HG03342 (cell line): Measurements from ENCODE around the gene DDX49.
"Not testable (repeated sequence)": the region's sequence is repeated elsewhere in the genome, so short reads cannot be mapped to it uniquely, and the experiment has no call there.

ENCODE experiments used
- ATAC-seq: cut with Tn5 transposase; IDR thresholded peaks from one replicate; pipeline ENCODE4 v1.9.1; 2021; ENCODE audit warnings: mild to moderate bottlenecking, moderate library complexity; ENCODE audit not compliant: unreplicated experiment

The DDX49 gene

GRCh38 chr19:18910010-18910409 lies 9.5 kb upstream of the DDX49 start:
- no peak for ATAC-seq

DNA sequence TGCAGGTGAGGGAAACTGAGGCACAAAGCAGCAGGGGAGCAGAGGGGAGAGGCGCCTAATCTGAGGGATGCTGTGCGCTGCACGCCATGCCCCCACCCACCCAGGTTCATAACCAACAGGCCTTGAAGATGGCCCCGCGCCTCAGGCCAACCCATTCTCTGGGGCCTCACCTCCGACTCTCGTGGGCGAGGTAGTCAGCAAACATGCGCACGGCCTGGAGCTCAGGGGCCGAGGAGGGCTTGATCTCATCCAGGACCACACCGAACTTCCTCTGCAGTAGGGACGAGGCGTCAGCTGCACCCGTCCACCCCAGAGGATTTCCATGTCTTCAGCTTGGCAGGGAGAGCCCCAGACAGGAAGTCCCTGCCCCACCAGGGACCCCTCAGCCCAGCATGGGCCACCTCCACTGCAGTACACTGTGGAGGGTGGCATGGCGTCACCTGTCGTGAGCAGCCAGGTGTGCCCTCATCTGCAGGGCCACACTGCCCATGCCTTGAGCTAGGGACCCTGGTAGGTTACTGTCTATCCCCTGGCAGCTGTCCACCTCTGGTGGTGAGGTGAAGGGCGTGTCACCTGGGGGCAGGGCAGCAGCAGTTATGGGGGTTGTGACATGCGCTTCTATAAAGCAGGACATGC lies 8.6 kb upstream of the DDX49 start:
- no peak for ATAC-seq

- no peak for ATAC-seq
Measured at GRCh38 chr19:18912933-18913332, 6.6 kb upstream of the DDX49 start.

GRCh38 chr19:18913466-18913865 lies 6.0 kb upstream of the DDX49 start:
- ATAC-seq: no peak

DNA sequence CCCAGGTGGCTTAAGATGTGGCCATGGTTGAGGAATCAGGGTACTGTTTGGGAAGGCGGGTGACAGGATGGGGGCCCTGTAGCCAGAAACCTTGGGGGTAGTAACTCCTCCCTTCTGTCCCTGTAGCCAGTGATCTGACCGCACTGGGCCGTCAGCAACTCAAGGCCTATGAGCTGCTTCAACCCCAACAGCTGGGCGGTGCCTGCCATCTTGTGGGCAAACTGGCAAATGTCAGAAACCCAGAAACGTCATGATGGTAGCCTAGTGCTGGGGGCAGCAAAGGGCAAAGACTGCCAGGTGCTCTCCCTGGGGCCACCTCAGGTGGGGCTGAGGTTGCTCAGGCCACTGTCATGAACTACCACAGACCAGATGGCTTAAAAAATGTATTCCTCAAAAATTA lies 3.9 kb upstream of the DDX49 start:
- ATAC-seq: no peak

DNA sequence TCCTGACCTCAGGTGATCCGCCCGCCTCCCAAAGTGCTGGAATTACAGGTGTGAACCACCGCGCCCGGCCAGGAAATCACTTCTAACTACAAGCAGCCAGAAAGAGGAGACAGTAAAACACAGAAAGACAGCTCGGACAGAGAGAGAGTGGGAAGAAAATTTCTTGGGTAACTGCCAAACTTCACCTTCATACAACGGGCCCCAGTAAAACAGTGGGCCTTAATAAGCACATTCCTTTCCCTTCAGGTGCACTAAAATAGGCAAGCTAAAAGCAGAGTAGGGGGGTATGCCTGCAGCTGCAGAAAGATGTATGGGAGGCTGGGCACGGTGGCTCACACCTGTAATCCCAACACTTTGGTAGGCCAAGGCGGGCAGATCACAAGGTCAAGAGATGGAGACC lies 1.9 kb upstream of the DDX49 start:
- ATAC-seq: not testable (repeated sequence)

DNA sequence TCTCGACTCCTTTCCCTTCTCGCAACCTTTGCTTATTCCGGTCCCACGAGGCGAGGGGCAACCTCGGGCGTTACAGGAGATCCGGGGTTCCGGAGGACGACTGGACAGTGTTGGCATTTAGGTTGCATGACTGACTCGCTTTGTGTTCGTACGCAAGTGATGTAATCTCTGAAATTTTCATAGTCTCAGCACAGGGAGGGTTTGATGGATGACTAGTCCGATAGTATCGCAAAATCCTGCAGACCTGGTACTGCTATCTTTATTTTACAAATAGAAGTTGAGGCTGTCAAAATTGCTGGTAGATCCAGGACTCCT lies 342 bp downstream of the DDX49 start:
- ATAC-seq: no peak

- ATAC-seq: no peak
Measured at GRCh38 chr19:18920400-18920799, 885 bp downstream of the DDX49 start.

GRCh38 chr19:18921593-18921992 lies 2.1 kb downstream of the DDX49 start:
- ATAC-seq: no peak

DNA sequence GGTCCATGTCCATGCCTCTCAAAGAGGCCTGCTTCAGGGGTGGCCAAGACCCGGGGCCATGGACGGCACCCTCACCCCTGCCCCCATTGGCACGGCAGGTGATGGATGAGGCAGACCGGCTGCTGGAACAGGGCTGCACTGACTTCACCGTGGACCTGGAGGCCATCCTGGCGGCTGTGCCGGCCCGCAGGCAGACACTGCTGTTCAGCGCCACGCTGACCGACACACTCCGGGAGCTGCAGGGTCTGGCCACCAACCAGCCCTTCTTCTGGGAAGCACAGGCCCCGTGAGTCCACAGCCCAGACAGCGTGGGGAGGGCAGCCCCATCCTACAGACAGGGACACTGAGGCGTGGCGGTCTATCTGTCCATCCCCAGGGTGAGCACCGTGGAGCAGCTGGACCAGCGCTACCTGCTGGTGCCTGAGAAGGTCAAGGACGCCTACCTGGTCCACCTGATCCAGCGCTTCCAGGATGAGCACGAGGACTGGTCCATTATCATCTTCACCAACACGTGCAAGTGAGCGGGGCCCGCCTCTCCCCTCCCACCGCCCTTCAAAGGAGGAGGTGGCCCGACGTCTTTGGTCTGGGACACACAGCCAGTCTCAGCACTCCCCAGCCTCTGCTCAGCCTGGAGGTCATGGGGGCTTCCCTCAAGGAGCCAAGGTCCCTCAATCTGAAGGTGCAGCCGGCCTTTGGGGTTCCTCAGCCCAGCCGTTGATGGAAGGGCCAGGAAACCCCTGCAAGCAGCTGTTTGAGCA lies 2.9 kb downstream of the DDX49 start:
- ATAC-seq: no peak

GRCh38 chr19:18924684-18925213 lies 5.2 kb downstream of the DDX49 start:
- no peak for ATAC-seq

GRCh38 chr19:18928018-18928805 lies 8.7 kb downstream of the DDX49 start:
- ATAC-seq: no peak

DNA sequence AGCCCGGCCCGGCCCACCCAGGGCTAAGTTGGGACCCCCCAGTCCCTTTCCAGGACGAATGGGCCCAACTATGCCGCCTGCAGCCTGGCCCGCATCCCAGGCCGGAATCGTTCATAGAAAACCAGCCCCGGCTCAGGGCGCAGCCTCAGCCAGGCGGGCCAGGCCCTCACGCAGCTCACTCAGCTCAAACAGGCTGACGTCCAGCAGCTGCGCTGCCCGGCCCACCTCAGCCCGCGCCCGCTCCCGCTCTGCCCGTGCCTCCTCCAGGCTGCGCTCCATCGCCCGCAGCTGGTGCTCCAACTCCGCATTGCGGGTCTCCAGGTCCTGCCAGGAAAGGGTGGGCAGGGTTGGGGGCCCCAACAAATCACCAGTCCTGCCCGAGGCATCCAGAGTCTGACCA lies 9.8 kb downstream of the DDX49 start:
- no peak for ATAC-seq

DNA sequence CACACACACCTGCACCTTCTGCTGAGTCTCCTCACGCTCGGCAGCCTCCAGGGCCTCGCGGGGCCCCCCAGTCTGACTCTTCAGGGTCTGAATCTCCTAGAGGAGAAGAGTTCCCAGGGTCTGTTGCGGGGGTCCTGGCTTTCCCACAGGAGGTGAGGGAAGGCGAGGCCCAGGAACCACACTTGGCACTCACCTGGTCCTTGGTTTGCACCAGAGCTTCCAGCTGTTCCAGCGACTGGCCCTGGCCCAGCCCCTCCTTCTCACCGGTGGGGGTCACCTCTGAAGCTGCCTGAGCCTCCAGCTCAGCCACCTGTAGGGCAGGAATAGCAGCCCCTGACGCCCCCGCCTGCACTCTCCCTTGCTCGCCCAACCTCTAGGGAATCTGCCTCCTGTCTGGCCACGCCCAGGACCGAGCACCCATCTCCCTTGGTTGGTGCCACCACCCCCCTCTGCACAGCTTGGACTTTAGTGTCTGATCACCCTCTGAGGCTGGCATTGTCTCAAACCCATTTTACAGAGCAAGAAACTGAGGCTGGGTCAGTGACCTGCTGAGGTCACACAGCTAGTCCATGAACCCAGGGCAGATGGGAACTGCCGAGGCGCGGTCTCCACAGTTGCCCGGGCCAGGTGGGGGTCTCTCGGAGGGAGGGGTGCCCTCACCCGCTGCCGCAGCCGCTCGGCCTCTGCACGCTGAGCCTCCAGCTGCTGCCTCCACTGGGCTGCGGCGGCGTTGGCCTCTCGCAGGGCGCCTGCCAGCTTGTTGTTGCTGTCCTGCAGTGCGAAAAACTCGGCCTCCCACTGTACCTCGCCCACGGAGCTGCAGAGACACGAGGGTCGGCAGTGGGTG lies 12.0 kb downstream of the DDX49 start:
- ATAC-seq: no peak

DNA sequence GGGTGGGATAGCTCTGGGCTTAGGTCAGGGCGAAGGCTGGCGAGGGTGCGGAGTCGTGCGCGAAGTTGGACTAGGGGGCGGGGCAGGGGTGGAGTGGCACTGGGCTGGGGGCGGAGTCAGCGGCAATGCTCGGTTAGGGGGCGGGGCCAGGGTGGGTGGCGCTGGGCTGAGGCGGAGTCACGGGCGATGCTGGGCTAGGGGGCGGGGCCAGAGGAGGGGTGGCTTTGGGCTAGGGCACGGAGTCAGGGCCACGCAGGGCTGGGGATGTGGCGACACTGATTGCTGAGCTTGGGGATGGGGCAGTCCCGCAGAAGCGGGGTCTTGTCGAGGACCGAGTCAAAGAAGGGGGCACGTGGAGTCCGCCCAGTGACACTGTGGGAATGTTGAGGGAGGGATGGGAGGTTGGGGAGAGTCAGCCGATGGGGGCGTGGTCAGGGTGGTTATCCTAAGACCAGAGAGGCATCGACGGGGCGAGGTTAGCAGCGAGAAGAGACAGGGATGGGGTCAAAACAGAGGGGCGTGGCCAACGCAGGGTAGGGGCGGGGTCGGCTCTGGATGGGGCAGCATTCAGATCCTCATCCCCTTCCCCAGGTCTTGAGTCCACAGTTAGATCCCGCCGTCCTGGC lies 12.8 kb downstream of the DDX49 start:
- ATAC-seq: no peak

- ATAC-seq: no peak
Measured at GRCh38 chr19:18933297-18933696, 13.8 kb downstream of the DDX49 start.

DNA sequence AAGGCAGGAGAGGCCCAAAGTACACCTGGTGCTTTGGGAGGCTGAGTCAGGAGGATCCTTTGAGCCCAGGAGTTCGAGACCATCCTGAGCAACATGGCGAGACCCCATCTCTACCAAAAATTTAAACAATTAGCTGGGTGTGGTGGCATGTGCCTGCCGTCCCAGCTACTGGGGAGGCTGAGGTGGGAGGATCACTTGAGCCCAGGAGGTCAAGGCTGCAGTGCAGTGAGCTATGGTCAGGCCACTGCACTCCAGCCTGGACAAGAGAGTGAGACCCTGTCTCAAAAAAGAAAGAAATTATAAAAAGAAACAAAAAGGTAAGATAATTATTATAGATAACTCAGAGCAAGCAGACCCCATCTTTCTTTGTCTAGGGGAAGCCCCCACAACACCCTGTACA lies 19.6 kb downstream of the DDX49 start:
- ATAC-seq: no peak

- no peak for ATAC-seq
Measured at GRCh38 chr19:18939922-18940768, 20.6 kb downstream of the DDX49 start.

DNA sequence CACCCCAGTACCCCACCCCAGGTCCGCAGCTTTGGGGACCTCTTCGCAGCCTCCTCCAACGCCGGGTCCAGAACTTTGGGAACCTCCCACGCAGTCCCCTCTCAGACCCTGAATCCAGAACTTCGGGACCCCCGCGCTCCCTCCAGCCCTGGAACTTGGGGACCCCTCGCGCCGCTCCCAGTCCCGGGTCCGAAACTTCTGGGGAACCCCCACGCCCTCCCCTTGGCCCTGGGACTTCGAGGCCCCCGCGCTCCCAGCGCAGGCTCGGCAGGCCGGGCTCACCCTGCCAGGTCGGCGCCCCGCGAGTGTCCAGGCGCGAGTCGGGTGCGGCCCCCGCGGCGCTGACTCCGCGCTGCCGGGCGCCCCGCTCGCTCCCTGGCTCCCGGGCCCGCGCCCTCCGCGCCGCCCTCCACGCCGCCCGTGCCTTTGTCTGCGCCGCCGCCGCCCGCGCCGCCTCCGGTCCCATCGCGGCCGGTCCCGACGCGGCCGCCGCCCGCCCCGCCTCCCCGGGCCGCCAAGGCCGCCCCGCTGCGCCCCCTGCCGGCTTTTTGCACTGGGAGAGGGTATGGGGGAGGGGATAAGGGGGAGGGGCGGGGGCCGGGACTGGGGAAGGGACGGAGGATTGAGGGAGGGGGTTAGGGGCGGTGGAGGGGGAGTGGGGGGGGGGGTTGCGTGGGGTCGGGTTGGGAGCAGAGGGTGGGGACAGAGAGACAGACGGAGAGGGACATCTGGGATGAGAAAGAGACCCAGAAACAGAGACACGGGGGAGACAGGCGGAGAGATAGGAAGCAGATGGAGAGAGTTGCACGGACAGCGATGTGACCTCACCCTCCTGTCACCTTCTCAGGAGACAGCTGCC lies 21.5 kb downstream of the DDX49 start, which contains the start of gene HOMER3:
HOMER3 (minus strand) TSS at position 449 of the 859 bp plus-strand sequence. CDS start 2,235 bp downstream, outside the sequence.
- ATAC-seq: no peak
